Mesothelial cell of epicardium (in vitro differentiated cells): Measurements from ENCODE around the gene DIAPH3. TPM values are rescaled to one million over a fixed set of nuclear protein-coding genes. Genes with fewer than 3 reads are reported as not detected.

Experiments
- DNase-seq, 2 experiments: peaks; one replicate each; pipeline ENCODE4 v3.0.0; 2021; ENCODE audit warnings: low spot score in 2 of 2; ENCODE audit not compliant: unreplicated experiment in 2 of 2
- H3K27ac Mint-ChIP-seq: 2 replicates; pipeline ENCODE4 v1.8.0; 2021; ENCODE audit warnings: mixed read lengths
- H3K27me3 Mint-ChIP-seq: 2 replicates; pipeline ENCODE4 v1.8.0; 2021; ENCODE audit warnings: low read depth, mixed read lengths
- H3K36me3 Mint-ChIP-seq: 2 replicates; pipeline ENCODE4 v1.8.0; 2021; ENCODE audit warnings: mixed read lengths
- H3K4me1 Mint-ChIP-seq: 2 replicates; pipeline ENCODE4 v1.8.0; 2021; ENCODE audit warnings: mixed read lengths
- H3K4me3 Mint-ChIP-seq: 2 replicates; pipeline ENCODE4 v1.8.0; 2021; ENCODE audit warnings: mild to moderate bottlenecking, moderate library complexity, mixed read lengths
- H3K9me3 Mint-ChIP-seq: 2 replicates; pipeline ENCODE4 v1.8.0; 2021; ENCODE audit warnings: mixed read lengths
- total RNA-seq: library from RNA; stranded (reverse); gene quantifications from 3 replicates; pipeline ENCODE4 v1.2.1, GENCODE V29; 2021
- TF ChIP-seq, protein P1 (sequence below): fragments of 200-600 bp; sonication (generic); IDR thresholded peaks from one replicate; pipeline ENCODE4 v1.5.0; 2021; ENCODE audit warnings: antibody characterized with exemption; ENCODE audit not compliant: unreplicated experiment

The DIAPH3 gene
- total RNA-seq, 1 donor from 2014 or later = 16.8 TPM

DNA sequence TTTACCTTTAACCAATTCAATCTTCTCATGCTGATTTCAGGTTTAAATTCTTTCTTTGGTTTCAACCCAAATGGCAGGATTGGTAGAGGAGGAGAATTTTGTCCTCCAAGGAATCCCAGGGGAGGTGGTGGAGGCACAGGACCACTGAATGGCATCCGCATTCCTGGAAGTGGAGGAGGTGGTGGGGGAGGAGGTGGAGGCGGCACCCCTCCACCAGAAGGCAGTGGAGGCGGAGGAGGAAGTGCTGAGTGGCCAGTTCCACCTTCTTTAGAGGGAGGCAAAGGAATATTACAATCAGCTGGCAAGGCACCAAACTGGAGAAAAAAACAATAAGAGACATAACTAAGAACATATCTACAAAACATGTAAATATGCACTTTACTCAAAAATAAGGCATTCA, 192.9 kb downstream of the DIAPH3 start:
- Mint-ChIP-seq H3K27ac (no peak overlapping the region), H3K9me3 (no peaks in the 10 kb centered on the region), H3K27me3 (no peaks in the 10 kb centered on the region), H3K4me1 (peaks cover 26% of the 10 kb centered on the region), H3K4me3 (no peak overlapping the region), H3K36me3 (peaks cover 7% of the 10 kb centered on the region)
- TF ChIP-seq, protein P1, sequence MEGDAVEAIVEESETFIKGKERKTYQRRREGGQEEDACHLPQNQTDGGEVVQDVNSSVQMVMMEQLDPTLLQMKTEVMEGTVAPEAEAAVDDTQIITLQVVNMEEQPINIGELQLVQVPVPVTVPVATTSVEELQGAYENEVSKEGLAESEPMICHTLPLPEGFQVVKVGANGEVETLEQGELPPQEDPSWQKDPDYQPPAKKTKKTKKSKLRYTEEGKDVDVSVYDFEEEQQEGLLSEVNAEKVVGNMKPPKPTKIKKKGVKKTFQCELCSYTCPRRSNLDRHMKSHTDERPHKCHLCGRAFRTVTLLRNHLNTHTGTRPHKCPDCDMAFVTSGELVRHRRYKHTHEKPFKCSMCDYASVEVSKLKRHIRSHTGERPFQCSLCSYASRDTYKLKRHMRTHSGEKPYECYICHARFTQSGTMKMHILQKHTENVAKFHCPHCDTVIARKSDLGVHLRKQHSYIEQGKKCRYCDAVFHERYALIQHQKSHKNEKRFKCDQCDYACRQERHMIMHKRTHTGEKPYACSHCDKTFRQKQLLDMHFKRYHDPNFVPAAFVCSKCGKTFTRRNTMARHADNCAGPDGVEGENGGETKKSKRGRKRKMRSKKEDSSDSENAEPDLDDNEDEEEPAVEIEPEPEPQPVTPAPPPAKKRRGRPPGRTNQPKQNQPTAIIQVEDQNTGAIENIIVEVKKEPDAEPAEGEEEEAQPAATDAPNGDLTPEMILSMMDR = no peak
- DNase-seq = no peak

DNA sequence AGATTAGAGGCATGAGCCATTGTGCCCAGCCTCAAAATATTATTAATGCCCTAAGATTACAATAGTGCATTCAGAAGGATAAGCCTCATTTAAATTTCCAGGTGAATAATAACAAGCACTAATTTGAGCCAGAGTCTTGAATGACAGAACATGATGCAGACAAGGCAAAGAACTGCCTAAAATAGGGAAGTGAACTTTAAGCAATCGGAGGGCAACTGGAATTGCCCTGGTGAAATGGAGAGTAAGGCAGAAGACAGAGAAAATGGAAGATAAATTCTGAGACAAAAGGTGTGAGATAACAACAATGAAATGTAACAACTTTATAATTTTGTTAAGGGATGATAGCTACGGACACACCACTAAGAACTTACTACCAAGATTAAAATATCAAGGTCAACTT, 199.9 kb downstream of the DIAPH3 start:
- H3K4me3 Mint-ChIP-seq = no peak overlapping the region
- no peak for DNase-seq
- peaks cover 9% of the 10 kb centered on the region for H3K36me3 Mint-ChIP-seq
- H3K9me3 Mint-ChIP-seq = peaks cover 9% of the 10 kb centered on the region
- no peak overlapping the region for H3K27ac Mint-ChIP-seq
- TF ChIP-seq, protein P1 = no peak
- peaks cover 7% of the 10 kb centered on the region for H3K4me1 Mint-ChIP-seq
- H3K27me3 Mint-ChIP-seq = no peaks in the 10 kb centered on the region

DNA sequence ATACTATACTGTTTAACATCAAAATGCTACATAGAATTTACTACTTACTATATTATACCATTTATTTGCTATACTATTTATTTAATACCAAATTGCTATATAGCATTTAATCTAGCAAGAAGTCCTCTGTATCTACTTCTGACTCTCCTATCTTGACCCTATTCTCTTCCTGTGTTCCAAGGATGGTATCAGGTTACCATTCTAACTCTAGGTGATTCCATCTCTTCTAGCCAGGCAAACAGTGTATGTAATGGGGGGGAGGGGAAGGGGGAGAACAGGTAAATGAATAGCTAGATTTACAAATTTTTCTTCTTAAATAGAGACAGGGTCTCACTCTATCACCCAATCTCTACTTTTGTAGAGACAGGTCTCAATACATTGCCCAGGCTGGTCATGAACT, 200.3 kb downstream of the DIAPH3 start:
- no peak overlapping the region for H3K27ac Mint-ChIP-seq
- TF ChIP-seq, protein P1 = no peak
- no peak for DNase-seq
- H3K27me3 Mint-ChIP-seq = no peaks in the 10 kb centered on the region
- H3K9me3 Mint-ChIP-seq = peaks cover 9% of the 10 kb centered on the region
- H3K4me3 Mint-ChIP-seq = no peak overlapping the region
- peaks cover 7% of the 10 kb centered on the region for H3K4me1 Mint-ChIP-seq
- H3K36me3 Mint-ChIP-seq = peaks cover 9% of the 10 kb centered on the region

DNA sequence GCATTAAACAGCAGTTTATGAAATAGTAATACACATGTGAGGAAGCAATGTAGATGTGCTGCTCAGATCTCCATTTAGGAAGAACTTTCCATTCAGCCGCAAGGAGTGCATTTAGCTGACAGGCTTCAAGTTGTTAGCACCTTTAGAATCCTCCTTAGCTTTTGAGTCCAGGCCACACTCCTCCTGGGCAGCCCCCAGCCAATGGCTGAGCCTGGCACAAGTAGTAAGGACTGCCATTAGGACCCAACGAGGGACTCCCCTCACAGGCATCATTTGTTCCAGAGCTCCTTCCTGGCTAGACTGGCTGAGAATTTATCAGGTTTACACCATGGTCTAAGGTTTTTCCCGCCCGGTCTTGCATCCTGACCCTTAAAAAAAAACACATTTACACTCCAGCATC, 201.4 kb downstream of the DIAPH3 start:
- H3K27ac Mint-ChIP-seq = no peak overlapping the region
- H3K36me3 Mint-ChIP-seq = peaks cover 4% of the 10 kb centered on the region
- TF ChIP-seq, protein P1 = no peak
- H3K9me3 Mint-ChIP-seq = peaks cover 9% of the 10 kb centered on the region
- H3K4me1 Mint-ChIP-seq = peaks cover 10% of the 10 kb centered on the region
- no peak for DNase-seq
- no peaks in the 10 kb centered on the region for H3K27me3 Mint-ChIP-seq
- H3K4me3 Mint-ChIP-seq = no peak overlapping the region

DNA sequence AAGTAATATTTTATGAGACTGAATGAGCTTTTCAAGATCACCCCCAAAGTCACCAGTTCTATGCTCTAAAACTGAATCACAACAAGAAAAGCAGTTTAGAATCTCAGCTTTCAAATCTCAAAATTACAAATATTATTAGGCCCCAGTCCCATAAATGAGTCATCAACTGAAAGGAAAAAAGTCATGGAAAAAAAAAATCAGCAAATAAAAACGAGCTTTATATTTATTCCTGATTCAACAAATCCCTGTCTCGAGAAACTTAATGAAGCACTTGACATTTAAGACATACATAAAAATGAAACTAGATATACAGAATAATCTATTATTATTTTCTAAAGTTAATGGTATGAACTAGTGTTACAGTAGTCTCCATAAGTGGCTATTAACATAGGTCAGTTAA, 203.0 kb downstream of the DIAPH3 start:
- no peak overlapping the region for H3K4me3 Mint-ChIP-seq
- TF ChIP-seq, protein P1 = no peak
- peaks cover 10% of the 10 kb centered on the region for H3K4me1 Mint-ChIP-seq
- peaks cover 19% of the 10 kb centered on the region for H3K36me3 Mint-ChIP-seq
- no peak for DNase-seq
- no peak overlapping the region for H3K27ac Mint-ChIP-seq
- peaks cover 12% of the 10 kb centered on the region for H3K9me3 Mint-ChIP-seq
- H3K27me3 Mint-ChIP-seq = no peaks in the 10 kb centered on the region

DNA sequence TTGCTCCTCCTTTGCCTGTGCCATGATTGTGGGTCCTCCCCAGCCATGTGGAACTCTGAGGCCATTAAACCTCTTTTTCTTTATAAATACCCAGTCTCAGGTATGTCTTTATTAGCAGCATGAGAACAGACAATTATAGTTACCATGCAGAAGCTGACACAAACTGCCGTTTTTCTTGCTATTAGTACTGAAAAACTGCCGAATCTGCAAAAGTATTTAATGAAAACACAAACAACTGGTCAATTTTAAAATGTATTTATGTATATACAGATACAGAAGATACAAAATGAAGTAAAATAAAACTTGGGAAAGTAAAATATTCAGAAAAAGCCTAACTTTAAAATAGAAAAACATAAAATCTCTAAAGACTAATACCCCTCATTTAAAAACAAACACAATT, 206.3 kb downstream of the DIAPH3 start:
- TF ChIP-seq, protein P1 = no peak
- Mint-ChIP-seq H3K4me3 (no peak overlapping the region), H3K27ac (peak overlapping the region; percentile 71), H3K27me3 (no peaks in the 10 kb centered on the region), H3K36me3 (peaks cover 24% of the 10 kb centered on the region), H3K4me1 (peaks cover 8% of the 10 kb centered on the region), H3K9me3 (peaks cover 17% of the 10 kb centered on the region)
- no peak for DNase-seq
